HG03159 (cell line): Measurements from ENCODE around the gene KIT.

Source experiments
- ATAC-seq: cut with Tn5 transposase; IDR thresholded peaks from one replicate; pipeline ENCODE4 v1.9.1; 2021; ENCODE audit warnings: mild to moderate bottlenecking, moderate library complexity; ENCODE audit not compliant: unreplicated experiment

KIT gene

GRCh38 chr4:54695788-54696187 lies 38.0 kb downstream of the KIT start:
- no peak for ATAC-seq

GRCh38 chr4:54696649-54697048 lies 38.9 kb downstream of the KIT start:
- ATAC-seq = no peak

- ATAC-seq = no peak
Measured at GRCh38 chr4:54700986-54701385, 43.2 kb downstream of the KIT start.

- no peak for ATAC-seq
Measured at GRCh38 chr4:54703182-54703581, 45.4 kb downstream of the KIT start.

- no peak for ATAC-seq
Measured at GRCh38 chr4:54707406-54707805, 49.6 kb downstream of the KIT start.

- no peak for ATAC-seq
Measured at GRCh38 chr4:54708339-54709279, 50.9 kb downstream of the KIT start.

GRCh38 chr4:54709400-54709799 lies 51.6 kb downstream of the KIT start:
- ATAC-seq = no peak

GRCh38 chr4:54712206-54712605 lies 54.4 kb downstream of the KIT start:
- ATAC-seq = no peak

- no peak for ATAC-seq
Measured at GRCh38 chr4:54714631-54715030, 56.9 kb downstream of the KIT start.

- no peak for ATAC-seq
Measured at GRCh38 chr4:54716478-54717065, 58.8 kb downstream of the KIT start.

GRCh38 chr4:54717694-54718093 lies 59.9 kb downstream of the KIT start:
- no peak for ATAC-seq

GRCh38 chr4:54719378-54719777 lies 61.6 kb downstream of the KIT start:
- no peak for ATAC-seq

- ATAC-seq = no peak
Measured at GRCh38 chr4:54723220-54723619, 65.5 kb downstream of the KIT start.

- no peak for ATAC-seq
Measured at GRCh38 chr4:54723820-54724219, 66.1 kb downstream of the KIT start.

- ATAC-seq = peak; percentile 33
Measured at GRCh38 chr4:54726907-54727306, 69.2 kb downstream of the KIT start.

GRCh38 chr4:54727346-54727745 lies 69.6 kb downstream of the KIT start:
- peak; percentile 58 for ATAC-seq

- no peak for ATAC-seq
Measured at GRCh38 chr4:54728368-54728767, 70.6 kb downstream of the KIT start.

- no peak for ATAC-seq
Measured at GRCh38 chr4:54729256-54729655, 71.5 kb downstream of the KIT start.

- no peak for ATAC-seq
Measured at GRCh38 chr4:54730581-54730980, 72.8 kb downstream of the KIT start.

GRCh38 chr4:54731552-54731951 lies 73.8 kb downstream of the KIT start:
- ATAC-seq = no peak

GRCh38 chr4:54731976-54732375 lies 74.2 kb downstream of the KIT start:
- no peak for ATAC-seq

GRCh38 chr4:54737421-54737820 lies 79.7 kb downstream of the KIT start:
- no peak for ATAC-seq
